Measurements from ENCODE around the gene CACYBP.

- peak; percentile 97 for TF ChIP-seq POLR2AphosphoS5 (IDR thresholded peaks at IDR 0.05; ENCODE audit: low read depth, low read length)
- TF ChIP-seq POLR2A (IDR thresholded peaks at IDR 0.05; ENCODE audit: low read depth, low read length) = peak; percentile 98
Measured at GRCh38 chr1:174999216-174999935, 371 bp upstream of the CACYBP start.
